Left lung (tissue), 10 donors: ENCODE measurements around the gene ANKRD12. TPM values are rescaled to one million over a fixed set of nuclear protein-coding genes. Genes with fewer than 3 reads are reported as not detected.

Experiments used
- ATAC-seq: fragments of 200-7000 bp; cut with Tn5 transposase; one replicate; pipeline ENCODE4 v1.9.1; 2020; ENCODE audit warnings: moderate library complexity
- DNase-seq, 4 donors: peaks; one replicate each; pipeline ENCODE4 v3.0.0-alpha.2; 2013 to 2020
- H3K27ac ChIP-seq, 2 donors: fragments of 200-600 bp; sonication (generic) in 1 of 2; one replicate each; pipeline versions ENCODE4 v1.5.0 to v1.8.0; 2020 to 2021
- H3K27me3 ChIP-seq, 2 donors: fragments of 200-600 bp; sonication (generic) in 1 of 2; one replicate each; pipeline versions ENCODE4 v1.5.0 to v1.8.0; 2020 to 2021
- H3K36me3 ChIP-seq, 2 donors: fragments of 200-600 bp; sonication (generic) in 1 of 2; one replicate each; pipeline versions ENCODE4 v1.5.0 to v1.8.0; 2020 to 2021
- H3K4me1 ChIP-seq, 2 donors: fragments of 200-600 bp; one replicate each; pipeline ENCODE4 v1.8.0; 2021
- H3K4me3 ChIP-seq, 2 donors: fragments of 200-600 bp; sonication (generic) in 1 of 2; one replicate each; pipeline versions ENCODE4 v1.5.0 to v1.8.0; 2020 to 2021; ENCODE audit warnings: mild to moderate bottlenecking in 1 of 2
- H3K9me3 ChIP-seq, 2 donors: fragments of 200-600 bp; sonication (generic) in 1 of 2; one replicate each; pipeline versions ENCODE4 v1.5.0 to v1.8.0; 2020 to 2021
- intact Hi-C, 2 donors: fragments of 100-400 bp; cut with DNase I; formaldehyde crosslinking; loops; one replicate each; pipeline versions ENCODE4 v1.11.2 to v1.14.2; 2022
- polyA plus RNA-seq, 6 donors: library from polyadenylated mRNA; unstranded; fragments of 120-200 nt; gene quantifications; one replicate each; pipeline ENCODE4 v1.2.1, GENCODE V29; 2013; ENCODE audit not compliant: insufficient read length in 6 of 6
- total RNA-seq, 2 donors: library from RNA; stranded (reverse); fragmentation: NEBNext Ultra II Directional; extraction: Animal tissue kit (Norgen Biotek cat#: 25700); gene quantifications; one replicate each; pipeline ENCODE4 v1.2.1, GENCODE V29; 2021
- TF ChIP-seq, protein P1 (sequence below), 2 donors: fragments of 200-600 bp; sonication (generic) in 1 of 2; IDR thresholded peaks; one replicate each; pipeline versions ENCODE4 v1.5.0 to v1.8.0; 2021; ENCODE audit warnings: antibody characterized with exemption in 2 of 2
- donor health status: DM: no; HTN: yes; CAD: no.
- donor health status: DM: no; HTN: no; CAD: no.

ANKRD12 gene
- total and polyA plus RNA-seq, 8 donors = 20.0 to 64.3 (median 31.4) TPM

DNA sequence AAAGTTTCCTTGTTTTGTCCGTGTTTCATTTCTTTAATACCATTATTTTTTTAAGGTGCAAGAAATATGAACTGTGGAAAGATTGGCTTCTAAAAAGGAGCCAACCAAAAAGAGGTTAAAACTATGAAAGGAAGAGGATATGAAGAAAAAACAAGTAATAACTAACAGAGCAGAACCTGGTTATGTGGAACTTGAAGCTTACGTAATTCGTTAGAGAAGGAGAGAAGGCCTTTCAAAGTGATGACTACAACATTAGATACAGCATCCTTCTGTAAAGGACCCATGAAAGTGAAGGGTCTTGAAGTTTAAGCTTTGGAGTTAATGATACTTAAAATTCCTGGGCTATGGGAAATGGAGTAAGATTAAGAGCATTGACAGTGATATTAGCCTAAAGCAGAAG lies 84.5 kb downstream of the ANKRD12 start:
- H3K27ac ChIP-seq = peak overlapping the region in 1 of 2 donors; percentile 9
- TF ChIP-seq, protein P1, sequence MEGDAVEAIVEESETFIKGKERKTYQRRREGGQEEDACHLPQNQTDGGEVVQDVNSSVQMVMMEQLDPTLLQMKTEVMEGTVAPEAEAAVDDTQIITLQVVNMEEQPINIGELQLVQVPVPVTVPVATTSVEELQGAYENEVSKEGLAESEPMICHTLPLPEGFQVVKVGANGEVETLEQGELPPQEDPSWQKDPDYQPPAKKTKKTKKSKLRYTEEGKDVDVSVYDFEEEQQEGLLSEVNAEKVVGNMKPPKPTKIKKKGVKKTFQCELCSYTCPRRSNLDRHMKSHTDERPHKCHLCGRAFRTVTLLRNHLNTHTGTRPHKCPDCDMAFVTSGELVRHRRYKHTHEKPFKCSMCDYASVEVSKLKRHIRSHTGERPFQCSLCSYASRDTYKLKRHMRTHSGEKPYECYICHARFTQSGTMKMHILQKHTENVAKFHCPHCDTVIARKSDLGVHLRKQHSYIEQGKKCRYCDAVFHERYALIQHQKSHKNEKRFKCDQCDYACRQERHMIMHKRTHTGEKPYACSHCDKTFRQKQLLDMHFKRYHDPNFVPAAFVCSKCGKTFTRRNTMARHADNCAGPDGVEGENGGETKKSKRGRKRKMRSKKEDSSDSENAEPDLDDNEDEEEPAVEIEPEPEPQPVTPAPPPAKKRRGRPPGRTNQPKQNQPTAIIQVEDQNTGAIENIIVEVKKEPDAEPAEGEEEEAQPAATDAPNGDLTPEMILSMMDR (IDR thresholded peaks at IDR 0.05) = no peak
- H3K27me3 ChIP-seq = no peaks in the 10 kb centered on the region
- DNase-seq (peak in 1 of 4 donors; percentile 16), ATAC-seq (peak; percentile 48)
- intact Hi-C loops = no loop called here
- H3K4me3 ChIP-seq = no peak overlapping the region
- H3K36me3 ChIP-seq = peaks cover 0 to 73% of the 10 kb centered on the region in 2 donors
- peaks cover 0 to 8% of the 10 kb centered on the region in 2 donors for H3K4me1 ChIP-seq
- no peaks in the 10 kb centered on the region for H3K9me3 ChIP-seq

DNA sequence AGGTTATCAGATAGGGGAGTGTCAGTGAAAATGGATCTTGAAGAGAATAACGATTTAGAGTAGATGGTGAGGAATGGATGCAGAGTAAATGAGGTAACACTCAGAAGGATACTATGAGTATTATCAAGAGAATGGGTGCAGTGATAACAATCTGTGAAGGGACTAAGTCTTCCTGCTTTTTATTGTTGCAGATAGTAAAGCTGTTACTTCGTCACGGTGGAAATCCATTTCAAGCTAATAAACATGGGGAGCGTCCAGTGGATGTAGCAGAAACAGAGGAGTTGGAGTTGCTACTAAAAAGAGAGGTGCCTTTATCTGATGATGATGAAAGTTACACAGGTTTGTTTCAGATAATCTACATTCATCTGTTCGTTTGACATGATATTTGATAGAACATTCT lies 85.1 kb downstream of the ANKRD12 start:
- TF ChIP-seq, protein P1 (IDR thresholded peaks at IDR 0.05) = no peak
- H3K4me3 ChIP-seq = no peak overlapping the region
- no peaks in the 10 kb centered on the region for H3K27me3 ChIP-seq
- H3K4me1 ChIP-seq = peaks cover 0 to 8% of the 10 kb centered on the region in 2 donors
- H3K36me3 ChIP-seq = peaks cover 0 to 72% of the 10 kb centered on the region in 2 donors
- intact Hi-C loops = no loop called here
- no peaks in the 10 kb centered on the region for H3K9me3 ChIP-seq
- no peak overlapping the region for H3K27ac ChIP-seq
- ATAC-seq = no peak
- no peak for DNase-seq

DNA sequence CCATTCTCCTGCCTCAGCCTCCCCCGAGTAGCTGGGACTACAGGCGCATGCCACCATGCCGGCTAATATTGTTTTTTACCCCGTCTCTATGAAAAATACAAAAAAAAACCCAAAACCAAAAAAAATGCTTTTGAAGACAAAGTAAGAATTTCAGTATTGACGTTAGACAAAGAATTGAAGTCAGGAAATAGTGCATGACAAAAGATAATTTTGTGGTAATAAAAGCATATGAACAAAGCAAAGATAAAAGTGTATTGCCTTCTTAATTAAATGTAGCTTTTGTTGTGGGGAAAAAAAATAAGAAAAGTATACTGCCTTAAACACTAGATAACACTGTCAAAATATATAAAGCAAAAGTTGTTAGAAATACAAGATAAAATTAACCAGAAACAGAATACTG lies 86.8 kb downstream of the ANKRD12 start:
- no peak overlapping the region for H3K27ac ChIP-seq
- DNase-seq (no peak), ATAC-seq (no peak)
- H3K4me1 ChIP-seq = peaks cover 0 to 8% of the 10 kb centered on the region in 2 donors
- H3K4me3 ChIP-seq = no peak overlapping the region
- TF ChIP-seq, protein P1 (IDR thresholded peaks at IDR 0.05) = no peak
- intact Hi-C loops = no loop called here
- no peaks in the 10 kb centered on the region for H3K9me3 ChIP-seq
- H3K27me3 ChIP-seq = no peaks in the 10 kb centered on the region
- peaks cover 0 to 57% of the 10 kb centered on the region in 2 donors for H3K36me3 ChIP-seq

DNA sequence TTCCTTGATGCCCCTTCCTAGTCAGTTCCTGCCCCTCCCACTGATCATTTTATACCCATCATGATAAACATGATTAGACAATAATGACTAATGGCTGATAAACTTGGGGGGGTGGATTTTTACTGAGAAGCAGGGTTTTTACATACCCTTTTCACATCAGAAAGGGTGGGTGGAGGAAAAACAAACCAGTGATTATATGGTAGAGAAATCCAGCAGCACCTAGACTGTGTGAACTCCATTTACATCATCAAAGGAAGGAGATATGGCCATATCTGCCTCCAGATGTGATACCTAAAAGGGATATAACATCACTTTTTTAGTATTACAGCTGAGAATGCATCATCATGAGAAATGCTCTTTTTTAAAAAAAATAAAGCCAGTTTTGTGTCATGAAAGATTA lies 89.9 kb downstream of the ANKRD12 start:
- intact Hi-C loops = no loop called here
- peaks cover 0 to 47% of the 10 kb centered on the region in 2 donors for H3K36me3 ChIP-seq

DNA sequence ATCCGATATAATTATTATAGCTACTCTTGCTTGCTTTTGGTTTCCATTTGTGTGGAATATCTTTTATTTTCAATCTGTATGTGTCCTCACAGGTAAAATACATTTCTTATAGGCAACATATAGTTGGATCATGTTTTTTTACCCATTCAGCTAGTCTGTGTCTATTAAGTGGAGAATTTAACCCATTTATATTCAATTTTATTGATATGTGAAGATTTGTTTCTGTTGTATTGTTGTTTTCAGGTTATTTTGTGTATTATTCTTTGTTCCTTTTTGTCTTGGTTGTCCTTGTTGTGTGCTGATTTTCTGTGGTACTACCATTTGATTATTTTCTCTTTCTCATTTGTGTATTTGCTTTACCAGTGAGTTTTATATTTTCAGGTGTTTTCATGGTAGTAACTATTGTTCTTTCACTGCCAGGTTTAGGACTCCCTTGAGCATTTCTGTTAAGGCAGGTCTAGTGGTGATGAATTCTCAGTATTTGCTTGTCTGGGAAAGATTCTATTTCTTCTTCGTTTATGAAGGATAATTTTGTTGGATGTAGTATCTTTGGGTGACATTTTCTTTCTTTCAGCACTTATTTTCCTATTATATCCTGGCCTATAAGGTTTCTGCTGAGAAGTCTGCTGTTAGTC lies 95.4 kb downstream of the ANKRD12 start:
- intact Hi-C loops = no loop called here
- TF ChIP-seq, protein P1 (IDR thresholded peaks at IDR 0.05) = no peak
- Histone ChIP-seq H3K4me1 (no peaks in the 10 kb centered on the region), H3K4me3 (no peak overlapping the region), H3K27me3 (no peaks in the 10 kb centered on the region), H3K9me3 (peaks cover 0 to 15% of the 10 kb centered on the region in 2 donors), H3K36me3 (peaks cover 0 to 50% of the 10 kb centered on the region in 2 donors), H3K27ac (no peak overlapping the region)
- ATAC-seq (no peak), DNase-seq (no peak)

More for the DNA sequence above, 89.9 kb downstream of the ANKRD12 start:
- Histone ChIP-seq H3K4me1 (peaks cover 0 to under 1% of the 10 kb centered on the region in 2 donors), H3K27ac (no peak overlapping the region), H3K9me3 (no peaks in the 10 kb centered on the region), H3K27me3 (no peaks in the 10 kb centered on the region), H3K4me3 (no peak overlapping the region)
- DNase-seq = no peak
- TF ChIP-seq, protein P1 (IDR thresholded peaks at IDR 0.05) = no peak
- no peak for ATAC-seq
